HG02973 (cell line): Measurements from ENCODE around the gene ADCK2.
"Not testable (repeated sequence)": the region's sequence is repeated elsewhere in the genome, so short reads cannot be mapped to it uniquely, and the experiment has no call there.

Experiments
- ATAC-seq: cut with Tn5 transposase; IDR thresholded peaks from one replicate; pipeline ENCODE4 v1.9.1; 2021; ENCODE audit warnings: moderate library complexity; ENCODE audit not compliant: unreplicated experiment

Gene ADCK2

DNA sequence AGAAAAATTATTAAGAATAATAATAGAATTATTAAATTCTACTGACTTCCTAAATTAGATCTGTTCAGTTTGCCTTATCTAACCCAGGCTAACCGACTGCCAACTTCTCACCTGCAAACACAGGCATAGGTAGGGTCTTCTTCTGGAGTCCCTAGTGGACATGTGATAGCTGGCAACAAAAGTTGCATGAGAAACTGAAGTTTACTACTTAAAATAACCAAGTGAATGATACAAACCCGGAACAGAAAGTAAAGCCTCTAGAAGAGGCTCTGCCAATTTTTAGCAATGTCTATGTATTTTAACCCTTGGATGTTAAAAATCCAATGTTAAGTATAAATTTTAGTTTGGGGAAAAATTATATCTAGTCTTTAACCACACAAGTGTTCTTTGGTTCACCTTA lies 61.4 kb downstream of the ADCK2 start:
- ATAC-seq, result no peak

DNA sequence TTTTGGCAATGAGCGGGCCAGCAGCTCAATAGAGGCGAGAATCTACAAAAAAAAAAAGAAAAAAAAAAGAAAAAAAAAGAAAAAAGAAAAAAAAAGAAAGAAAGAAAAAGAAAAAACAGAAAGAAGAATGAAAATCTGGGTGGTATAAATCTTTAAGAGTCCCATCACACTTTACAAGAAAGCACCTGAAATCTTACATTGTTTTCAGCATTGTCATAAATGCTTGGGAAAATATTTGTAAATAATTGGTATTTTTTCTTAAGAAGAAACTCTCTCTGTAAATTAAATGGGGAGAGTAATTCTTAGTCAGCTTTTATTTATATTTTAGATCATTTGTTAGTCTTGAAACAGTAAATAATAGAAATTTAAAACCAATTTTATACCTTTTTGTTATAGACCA lies 62.0 kb downstream of the ADCK2 start:
- no peak for ATAC-seq

DNA sequence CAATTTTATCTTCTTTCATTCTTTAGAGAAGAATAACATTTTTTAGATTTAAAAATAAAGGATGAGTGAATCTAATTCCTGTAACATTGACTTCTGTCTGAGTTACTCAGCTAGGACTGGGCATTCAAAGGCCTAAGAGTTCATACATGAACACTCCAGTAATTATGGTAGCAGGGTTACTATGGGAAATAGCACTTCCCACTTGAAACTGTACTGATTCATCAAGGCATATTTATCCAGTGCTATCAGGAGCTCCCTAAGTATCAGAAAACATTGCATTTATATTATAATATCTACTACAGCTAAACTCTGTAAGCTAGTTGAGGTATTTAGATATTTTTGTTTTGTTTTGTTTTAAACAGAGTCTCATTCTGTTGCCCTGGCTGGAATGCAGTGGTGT lies 65.5 kb downstream of the ADCK2 start:
- ATAC-seq, result no peak

DNA sequence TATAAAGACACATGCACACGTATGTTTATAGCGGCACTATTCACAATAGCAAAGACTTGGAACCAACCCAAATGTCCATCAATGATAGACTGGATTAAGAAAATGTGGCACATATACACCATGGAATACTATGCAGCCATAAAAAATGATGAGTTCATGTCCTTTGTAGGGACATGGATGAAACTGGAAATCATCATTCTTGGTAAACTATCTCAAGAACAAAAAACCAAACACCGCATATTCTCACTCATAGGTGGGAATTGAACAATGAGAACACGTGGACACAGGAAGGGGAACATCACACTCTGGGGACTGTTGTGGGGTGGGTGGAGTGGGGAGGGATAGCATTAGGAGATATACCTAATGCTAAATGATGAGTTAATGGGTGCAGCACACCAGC lies 70.5 kb downstream of the ADCK2 start:
- not testable (repeated sequence) for ATAC-seq

DNA sequence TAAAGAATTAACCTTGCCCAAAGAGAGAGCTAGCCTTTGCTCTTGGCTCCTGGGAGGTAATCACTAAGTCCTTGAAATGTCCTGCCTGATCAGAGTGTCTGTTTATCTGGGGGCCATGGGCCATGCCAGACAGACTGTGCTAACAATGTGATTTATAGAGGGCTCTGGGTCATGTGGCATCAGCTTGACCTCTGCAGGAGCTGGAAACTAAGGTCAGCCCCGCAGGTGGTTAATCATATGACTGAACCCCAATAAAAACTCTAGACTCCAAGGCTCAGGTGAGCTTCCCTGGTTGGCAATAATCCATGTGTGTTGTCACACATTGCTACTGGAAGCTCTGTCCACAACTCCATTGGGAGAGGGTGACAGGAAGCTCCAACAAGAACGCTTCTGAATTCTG lies 71.3 kb downstream of the ADCK2 start:
- no peak for ATAC-seq
